HG03135 (cell line): ENCODE results near the gene PPP1R3E.

ENCODE experiments used
- ATAC-seq: cut with Tn5 transposase; IDR thresholded peaks from one replicate; pipeline ENCODE4 v1.9.1; 2021; ENCODE audit warnings: mild to moderate bottlenecking, moderate library complexity; ENCODE audit not compliant: unreplicated experiment

Gene PPP1R3E

GRCh38 chr14:23322568-23323517, 20.2 kb upstream of the PPP1R3E start:
- ATAC-seq, result no peak

DNA sequence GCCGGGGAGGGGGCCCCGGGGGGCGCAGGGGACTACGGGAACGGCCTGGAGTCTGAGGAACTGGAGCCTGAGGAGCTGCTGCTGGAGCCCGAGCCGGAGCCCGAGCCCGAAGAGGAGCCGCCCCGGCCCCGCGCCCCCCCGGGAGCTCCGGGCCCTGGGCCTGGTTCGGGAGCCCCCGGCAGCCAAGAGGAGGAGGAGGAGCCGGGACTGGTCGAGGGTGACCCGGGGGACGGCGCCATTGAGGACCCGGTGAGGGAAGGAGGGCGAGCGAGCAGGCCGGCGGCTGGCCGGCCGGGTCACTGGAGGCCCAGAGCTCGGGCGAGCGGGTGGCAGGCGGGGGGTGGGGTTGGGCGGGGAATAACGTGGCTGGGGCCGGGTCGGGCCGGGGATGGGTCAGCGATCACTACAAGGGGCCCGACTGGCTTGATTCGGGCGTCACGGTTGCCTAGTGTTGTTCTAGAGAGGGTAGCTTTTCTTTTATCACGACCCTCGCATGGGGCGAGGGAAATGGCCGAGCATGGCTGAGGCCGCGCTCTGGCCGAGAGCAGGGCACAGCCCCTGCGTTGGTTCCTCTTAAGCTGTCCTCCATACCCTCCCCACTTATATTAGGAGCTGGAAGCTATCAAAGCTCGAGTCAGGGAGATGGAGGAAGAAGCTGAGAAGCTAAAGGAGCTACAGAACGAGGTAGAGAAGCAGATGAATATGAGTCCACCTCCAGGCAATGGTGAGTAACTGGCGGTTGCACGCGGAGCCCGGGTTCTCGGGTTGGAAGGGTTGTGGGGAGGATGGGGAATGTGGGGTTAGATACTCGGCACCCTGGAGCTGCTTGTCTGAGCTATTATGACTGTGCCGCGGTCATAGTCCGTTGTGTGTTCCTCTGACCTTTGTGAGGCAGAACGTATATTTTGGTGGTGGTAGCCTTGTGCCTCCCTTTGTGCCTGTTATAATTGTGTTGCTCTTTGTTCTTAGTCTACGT, 19.2 kb upstream of the PPP1R3E start:
- peak; percentile 10 for ATAC-seq

DNA sequence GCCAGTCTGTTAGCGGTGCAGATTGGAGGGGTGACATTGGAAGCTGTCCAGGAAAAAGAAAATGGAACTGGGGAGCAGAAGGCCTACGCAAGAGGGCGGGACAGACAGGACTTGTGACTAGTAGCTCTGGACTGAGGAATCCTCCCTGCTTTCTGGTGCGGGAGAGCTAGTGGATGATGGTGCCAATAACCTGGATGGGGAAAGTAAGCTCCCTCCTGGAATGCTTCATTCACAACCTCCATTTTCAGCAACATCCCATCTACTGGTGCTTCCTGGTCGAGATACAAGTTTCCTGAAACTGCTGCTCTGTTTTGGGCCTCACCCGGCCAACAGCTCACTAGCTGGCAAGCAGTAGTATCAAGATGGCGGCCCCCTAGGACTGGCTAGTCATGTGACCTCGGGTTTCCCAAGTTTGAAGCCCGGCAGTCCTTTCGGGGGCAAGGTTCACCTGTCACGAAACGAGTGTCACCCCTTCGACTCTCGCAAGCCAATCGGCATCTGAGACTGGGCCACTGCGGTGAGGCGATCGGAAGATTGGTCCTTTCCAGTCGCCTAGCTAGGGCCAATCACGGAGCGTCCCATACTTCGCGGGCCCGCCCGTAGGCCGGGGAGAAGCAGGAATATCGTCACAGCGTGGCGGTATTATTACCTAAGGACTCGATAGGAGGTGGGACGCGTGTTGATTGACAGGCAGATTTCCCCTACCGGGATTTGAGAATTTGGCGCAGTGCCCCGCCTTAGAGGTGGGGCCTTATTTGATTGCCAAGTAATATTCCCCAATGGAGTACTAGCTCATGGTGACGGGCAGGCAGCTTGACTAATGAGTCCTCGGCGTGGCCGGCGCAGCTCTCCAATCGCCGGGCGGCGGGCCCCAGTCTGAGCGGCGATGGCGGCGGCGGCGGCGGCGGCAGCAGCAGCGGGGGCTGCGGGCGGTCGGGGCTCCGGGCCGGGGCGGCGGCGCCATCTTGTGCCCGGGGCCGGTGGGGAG, 18.2 kb upstream of the PPP1R3E start, which contains the start of gene PABPN1:
Gene PABPN1, plus strand, starts transcription at position 874 of the 988 bp plus-strand sequence. Its CDS starts 13 bp downstream, at position 887.
- peak; percentile 89 for ATAC-seq

DNA sequence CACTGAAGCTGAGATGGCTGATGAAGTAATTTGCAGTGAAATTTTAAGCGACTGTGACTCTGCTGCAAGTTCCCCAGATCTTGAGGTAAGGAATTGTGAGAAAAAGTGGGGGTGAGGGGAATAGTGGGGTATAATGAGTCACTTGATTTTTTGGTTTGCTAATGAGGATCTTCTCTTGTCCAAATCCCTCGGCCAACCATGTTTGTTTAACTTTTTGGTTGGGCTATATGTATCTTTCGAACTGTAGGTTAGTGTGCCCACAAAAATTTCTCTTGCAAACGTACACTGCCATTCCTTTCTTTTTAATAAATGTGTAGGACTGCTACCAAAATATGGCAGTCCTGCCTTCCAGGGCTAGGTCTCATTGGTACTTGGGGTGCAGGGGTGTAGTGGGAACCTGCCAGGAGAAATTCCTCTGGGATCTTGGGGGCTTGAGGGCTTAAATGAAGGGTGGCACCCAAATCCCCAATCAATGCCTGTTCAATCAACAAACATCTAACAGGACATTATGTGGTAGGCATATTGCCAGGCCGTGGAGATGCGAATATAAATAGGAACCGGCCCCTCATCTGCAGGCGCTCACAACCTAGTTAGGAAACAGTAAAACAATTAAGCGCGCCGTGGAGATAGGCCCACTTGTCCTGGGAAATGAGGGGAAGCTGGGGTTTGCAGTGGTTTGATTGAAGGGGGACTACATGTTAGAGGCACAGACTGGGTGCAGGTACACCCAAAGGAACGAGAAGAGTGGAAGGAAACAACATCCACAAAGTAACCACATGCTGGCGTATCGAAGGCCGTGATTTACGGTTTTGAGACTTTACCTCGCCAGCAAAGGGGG, 17.3 kb upstream of the PPP1R3E start:
- ATAC-seq, result no peak

GRCh38 chr14:23316300-23316699, 13.6 kb upstream of the PPP1R3E start:
- no peak for ATAC-seq

DNA sequence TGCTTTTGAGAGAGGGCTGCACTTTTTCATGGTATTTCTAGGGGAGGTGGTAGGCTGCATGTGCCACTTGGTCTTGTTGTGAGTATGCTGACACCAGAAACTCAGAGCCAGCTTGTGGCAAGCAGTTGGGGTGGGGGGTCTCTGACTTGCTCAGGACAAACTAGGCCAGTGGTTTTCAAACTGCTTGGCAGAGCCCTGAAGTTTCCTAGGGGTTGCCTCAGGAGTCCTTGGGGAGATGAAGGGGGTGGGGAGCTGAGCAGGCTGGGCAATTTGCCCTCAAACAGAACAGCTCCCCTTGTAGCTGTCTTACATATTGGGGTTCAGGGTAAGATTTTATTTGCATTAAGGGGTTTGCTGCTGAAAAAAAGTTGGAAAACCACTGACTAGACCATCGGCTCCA, 7.9 kb upstream of the PPP1R3E start:
- ATAC-seq, result no peak

- ATAC-seq, result no peak
Observed at GRCh38 chr14:23308721-23309445, 6.2 kb upstream of the PPP1R3E start.

- no peak for ATAC-seq
Observed at GRCh38 chr14:23307687-23308644, 5.3 kb upstream of the PPP1R3E start.

DNA sequence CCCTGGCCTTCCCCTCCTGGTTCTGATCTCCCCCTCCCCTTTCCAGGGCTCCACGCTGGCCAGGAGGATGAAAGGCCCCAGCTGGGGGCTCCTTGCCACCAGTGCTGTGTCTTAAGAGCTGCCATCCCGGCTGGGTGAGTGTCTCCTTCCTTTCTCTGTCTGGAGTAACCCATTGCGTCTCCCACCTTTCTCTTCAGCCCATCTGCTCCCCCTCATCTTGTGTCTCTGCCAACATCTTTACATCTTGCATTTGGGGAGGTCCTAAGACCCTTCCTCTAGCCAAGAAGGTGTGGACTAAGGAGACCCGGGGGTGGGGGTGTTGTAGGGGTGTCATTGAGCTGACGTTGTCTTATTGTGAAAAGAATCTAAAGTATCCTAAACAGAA, 4.5 kb upstream of the PPP1R3E start:
- no peak for ATAC-seq

DNA sequence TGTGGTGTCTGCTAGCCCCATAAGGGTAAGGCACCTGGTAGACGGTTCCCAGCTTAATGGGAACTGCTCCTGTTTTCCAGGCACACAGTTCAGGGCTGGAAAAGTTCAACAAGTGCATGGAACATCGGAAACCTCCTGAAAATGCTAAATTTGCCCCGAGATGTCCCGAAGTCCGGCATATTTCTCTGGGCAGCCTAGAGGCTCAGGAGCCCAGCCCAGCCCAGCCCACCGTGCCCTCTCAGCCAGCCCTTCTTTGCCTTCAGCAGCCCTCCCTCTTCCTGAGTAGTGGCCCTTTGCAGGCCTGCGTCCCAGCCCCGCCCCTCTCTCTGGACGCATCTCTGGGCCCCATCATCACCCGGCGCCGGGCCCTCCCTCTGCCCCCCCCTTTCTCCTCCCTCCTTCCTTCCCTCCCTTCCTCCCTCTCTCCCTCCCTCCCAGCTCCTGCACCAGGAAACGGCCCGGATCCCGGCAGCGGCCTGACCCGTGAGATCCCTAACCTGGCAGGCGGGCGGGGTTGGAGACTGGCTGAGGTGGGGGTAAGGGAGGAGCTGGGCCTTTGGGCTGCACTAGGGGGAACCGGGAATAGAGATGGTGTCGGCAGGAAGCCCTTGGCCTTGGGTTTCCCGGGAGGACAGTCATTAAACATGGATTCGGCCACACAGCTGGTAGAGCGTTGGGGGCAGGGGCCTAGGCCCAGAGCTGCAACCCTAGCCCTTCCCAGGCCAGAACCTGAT, 3.9 kb upstream of the PPP1R3E start, which contains the start of gene BCL2L2:
Gene BCL2L2, plus strand, starts transcription at position 422 of the 734 bp plus-strand sequence. CDS start 935 bp downstream, outside the sequence.
- no peak for ATAC-seq

GRCh38 chr14:23301969-23302289, 730 bp downstream of the PPP1R3E start:
- ATAC-seq, result peak; percentile 10

- ATAC-seq, result peak; percentile 77
Observed at GRCh38 chr14:23301288-23301968, 1.2 kb downstream of the PPP1R3E start.

DNA sequence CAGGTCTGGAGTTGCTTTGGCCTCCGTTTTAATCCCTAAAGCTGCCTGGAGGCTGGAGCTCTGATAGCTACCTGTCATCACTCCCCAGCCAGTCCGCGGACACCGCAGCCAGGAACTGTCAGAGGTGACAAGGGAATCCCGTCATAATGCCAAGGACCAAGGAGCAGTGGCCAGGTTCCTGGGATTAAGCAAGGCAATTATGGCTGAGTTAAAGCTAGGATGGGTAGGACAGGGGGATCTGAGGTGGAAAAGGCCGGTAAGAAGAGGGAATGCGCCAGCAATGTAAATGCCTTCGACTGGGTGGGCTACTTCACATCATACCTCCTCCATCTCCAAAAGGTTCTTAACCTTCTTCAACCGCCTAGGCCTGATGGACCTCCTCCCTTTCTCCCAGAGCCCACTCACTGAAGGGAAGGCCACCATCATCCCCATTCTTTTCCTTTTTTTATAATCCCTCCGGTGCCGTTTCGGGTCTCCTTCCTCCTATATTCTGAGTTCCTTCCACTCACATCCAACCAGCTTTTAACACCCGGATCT, 1.9 kb downstream of the PPP1R3E start:
- no peak for ATAC-seq

DNA sequence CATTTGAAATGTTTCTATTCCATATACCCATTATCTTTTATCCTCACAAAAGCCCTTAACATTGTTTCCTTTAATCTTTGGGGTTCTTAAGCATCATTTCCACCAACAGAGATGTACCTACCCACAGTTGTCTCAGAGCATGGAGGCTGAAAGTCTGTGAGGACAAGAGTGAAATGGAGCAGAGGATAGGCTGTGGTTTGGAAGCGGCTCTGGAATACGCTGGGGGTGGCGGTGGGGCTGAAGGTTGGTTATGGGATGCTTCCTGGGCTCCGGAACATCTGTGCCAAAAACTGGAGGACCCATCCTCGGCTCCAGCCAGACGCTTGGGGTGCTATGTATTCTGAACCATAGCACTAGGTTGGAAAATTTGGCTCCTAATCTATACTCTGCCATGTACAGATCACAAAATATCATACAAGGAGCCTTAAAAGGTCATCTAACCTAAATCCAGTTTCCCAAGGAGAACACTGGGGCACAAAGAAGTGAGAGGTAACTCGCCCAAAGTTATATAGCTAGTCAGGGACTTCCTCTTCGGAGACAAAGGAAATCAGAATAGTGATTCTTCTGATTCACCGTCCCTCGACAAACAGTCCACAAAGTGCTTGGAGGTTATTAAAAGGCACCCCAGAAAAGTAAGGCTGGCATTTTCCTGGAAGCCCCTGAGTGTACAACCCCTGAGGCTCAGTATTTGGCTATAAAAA, 2.5 kb downstream of the PPP1R3E start:
- ATAC-seq, result no peak

DNA sequence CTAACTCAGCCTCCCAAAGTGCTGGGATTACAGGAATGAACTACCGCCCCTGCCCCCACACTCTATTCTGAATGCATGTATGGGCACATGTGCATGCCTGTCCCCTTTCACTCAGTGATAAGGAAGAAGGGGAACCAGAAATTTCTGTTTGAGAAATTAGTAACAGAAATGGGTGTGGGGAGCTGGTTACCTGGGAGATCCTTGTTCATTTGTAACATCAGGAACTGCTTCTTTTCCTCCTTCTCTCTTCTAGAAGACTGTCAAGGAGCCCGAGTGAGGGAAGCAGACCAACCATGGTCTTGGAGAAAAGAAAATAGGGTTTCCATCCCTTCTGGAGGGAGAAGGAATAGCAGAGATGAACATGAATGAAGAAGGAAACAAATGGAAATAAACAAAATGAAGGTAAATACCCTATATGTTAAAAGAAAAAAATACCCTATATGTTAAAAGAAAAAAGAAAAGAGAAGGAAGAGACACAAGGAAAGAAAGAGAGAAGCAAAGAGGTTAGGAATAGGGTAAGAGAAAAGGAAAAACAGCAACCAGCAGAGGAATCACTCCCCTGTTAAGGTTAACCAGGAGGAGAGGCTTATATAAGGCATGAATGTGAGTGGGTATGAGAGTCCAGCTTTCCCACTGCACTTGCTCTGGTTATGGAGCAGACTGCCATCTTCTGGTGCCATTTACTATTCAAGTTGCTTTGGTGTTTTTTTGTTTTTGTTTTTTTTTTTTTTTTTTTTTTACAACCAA, 3.3 kb downstream of the PPP1R3E start:
- ATAC-seq, result no peak
